ENCODE results near the gene WDR59. TPM values are rescaled to one million over a fixed set of nuclear protein-coding genes. Genes with fewer than 3 reads are reported as not detected.
"Not testable (repeated sequence)": the region's sequence is repeated elsewhere in the genome, so short reads cannot be mapped to it uniquely, and the experiment has no call there.

WDR59 gene
- total RNA-seq, 2 donors from 2014 or later, result 35.7 to 42.9 TPM

DNA sequence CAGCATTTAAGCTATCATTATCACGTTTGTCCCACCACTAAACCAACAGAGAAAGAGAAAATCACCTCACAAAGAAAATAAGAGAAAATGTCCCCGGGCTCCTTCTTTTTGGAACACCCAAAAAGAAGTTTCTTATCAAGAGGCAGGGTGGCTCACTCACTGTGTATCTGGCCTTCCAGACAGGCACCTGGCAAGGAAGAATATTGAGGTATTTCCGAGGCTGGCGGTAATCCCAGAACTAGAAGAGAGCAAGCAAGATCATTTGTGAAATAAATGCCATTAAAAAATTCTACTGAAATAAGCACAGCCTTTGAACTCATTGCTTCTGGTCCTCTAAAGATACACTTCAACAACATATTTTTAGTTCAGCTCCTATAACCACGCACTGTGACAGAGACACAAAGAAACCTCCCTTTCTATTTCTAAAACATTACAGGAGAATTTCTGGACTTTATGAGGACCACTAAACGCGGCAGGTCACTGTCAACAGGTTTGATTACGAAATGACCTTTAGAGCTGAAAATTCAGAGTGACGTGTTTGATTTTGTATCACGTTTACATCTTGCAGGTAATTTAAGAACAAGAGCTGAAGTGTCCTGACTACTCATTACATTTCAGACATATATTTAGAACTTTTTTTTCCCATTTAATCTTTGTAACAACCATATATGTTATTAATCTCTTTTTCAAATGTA lies 61.0 kb downstream of the WDR59 start:
- intact Hi-C loops (cut with DNase I), result no loop called here
- peak; percentile 39 for DNase-seq
- ATAC-seq, result peak in 1 of 2 donors; percentile 63

DNA sequence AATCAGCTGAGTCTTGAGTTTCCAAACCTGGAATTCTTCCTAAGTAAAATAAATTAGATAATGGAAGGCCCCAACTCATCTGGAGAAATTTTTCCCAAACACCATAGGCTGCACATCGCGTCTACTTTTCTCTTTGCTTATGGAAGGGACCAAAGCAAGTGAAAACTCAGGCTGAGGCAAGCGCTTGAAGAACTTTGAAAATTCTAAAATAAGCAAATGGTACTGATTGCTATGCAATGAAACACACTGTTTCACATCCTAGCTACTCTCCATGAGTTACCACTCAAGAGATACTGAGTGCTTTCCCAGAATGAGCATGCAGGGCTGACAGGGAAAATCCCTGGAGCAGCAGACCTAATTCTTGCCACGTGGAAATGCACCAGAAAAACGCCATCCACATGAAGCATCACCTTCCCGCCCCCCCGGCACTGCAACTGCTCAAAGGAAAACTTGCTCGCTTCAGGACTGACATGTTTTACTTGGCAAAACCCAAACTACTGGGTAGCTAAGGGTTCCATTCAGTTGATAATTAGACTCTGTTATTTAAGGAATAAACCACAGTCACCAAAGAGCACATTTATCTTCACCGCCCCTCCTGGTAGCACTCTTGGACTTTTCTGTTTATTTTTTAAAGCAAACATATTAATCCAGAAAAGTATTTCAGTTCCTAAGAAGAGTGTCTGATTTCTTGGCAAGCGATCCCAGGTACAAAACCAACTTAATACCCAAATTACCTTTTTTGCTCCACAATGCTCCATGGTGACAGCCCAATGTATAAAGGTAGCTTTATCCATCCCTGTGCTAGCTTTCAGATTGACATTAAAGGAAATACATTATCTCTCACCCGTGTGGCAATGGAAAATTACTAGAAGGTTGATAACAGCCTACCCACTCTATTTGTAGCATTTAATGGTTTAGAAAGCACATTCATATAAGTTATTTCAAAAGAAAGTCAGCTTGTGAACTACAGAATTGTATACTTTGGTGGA lies 62.5 kb downstream of the WDR59 start:
- ATAC-seq, result peak; percentile 27 to 72
- intact Hi-C loops (cut with DNase I), result no loop called here
- DNase-seq, result peak; percentile 58

DNA sequence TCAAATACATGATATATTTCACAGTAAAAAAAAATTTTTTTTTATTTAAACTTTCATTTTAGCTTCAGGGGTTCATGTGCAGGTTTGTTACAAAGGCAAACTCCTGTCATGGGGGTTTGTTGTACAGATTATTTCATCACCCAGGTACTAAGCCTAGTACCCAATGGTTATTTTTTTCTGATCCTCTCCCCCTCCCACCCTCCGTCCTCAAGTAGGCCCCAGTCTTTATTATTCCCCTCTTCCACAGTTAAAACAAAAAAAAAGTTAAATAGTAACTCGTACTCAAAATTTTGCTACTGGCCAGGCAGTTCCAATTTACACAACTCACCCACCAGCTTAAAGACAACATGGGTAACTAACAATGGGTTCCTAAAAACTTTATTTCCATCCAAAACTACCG lies 63.9 kb downstream of the WDR59 start:
- intact Hi-C loops (cut with DNase I), result no loop called here
- DNase-seq, result no peak
- ATAC-seq, result no peak

DNA sequence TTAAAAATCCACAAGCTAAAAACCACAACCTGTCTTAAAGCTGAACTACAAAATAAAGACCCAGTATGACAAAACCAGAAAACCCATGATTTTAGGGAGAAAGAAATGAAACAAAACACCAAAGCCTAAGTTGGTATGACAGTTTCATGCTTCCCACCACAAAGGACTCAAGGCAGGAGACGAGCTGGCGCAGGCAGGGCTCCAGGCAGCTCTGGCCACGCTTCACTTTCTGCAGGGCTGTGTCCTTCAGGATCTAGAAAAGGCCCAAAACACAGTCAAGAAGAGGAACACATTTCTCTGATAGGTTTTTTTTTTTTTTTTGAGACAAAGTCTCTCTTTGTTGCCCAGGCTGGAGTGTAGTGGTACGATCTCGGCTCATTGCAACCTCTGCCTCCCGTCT lies 75.3 kb downstream of the WDR59 start:
- ATAC-seq, result no peak
- DNase-seq, result no peak
- intact Hi-C loops (cut with DNase I), result no loop called here

DNA sequence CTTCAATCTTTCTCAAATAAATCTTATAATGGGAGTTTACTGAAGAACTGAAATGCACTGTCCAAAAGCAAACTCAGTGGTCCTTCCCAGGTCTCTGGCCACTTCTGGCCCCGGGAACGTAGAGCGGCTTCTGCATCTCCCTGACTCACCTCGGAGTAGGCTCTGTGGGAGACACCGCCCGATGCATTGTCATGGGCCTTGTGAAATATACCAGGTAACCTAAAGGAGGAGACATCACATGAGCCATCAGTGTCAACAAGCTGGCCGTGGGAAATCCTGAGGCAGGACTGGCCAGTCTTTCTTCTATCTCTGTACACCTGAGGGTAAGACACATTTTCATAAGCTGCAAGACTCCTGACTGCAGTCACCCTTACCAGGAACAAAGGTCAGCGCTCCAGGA lies 76.2 kb downstream of the WDR59 start:
- ATAC-seq; intact Hi-C loops (cut with DNase I); DNase-seq: not testable (repeated sequence)

DNA sequence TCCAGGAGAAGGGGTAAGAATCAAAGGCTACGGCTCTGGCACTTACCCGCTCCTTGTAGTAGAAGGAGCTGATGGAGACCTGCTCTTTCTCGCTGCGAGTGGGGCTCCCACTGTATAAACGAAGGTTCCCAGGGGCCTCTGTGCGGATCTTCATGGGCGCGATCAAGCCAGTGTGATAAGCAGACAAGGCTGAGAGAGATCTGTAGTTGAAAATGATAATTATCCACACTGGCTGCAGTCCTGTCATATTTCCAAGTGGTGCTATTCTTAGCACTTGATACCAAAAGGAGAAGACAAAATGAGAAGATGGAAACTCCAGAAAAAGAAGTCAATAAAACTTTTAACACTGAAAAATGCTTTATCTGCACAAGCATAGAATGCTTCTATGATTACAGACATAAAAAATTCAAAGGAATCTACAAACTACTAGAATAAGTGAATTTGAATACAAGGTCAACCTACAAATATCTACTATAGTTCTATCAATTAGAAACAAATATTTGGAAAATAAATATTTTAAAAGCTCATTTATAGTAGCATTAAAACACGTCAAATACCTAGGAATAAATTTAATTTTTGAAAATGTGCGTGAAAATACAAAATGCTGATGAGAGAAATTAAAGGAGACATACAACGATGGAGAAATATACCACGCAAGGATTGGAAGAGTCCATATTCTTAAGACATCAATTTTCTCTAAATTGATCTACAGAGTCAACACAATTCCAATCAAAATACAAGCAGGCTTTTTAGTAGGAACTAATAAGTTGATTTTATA lies 80.8 kb downstream of the WDR59 start:
- DNase-seq (no peak), ATAC-seq (peak; percentile 39 to 58)
- intact Hi-C loops (cut with DNase I), result no loop called here

DNA sequence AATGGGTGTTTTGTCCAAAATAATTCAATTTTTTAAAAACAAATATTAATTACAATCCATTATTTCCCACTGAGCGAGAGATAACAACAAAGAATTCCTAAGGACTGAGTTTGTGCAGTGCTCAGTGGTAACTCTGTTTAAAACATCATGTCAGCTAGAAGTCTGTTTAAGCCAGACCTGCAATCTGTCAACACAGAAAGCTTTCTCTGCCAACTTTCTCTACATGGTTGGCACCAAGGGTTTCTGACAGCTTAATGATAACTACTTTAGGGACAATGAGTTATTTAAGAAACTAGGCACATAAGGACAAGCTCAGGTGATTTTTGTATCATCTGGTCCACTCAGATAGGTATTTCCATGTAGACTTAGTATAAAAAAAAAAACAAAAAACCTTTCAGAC lies 81.8 kb downstream of the WDR59 start:
- peak; percentile 86 for ATAC-seq
- intact Hi-C loops (cut with DNase I), result no loop called here

DNA sequence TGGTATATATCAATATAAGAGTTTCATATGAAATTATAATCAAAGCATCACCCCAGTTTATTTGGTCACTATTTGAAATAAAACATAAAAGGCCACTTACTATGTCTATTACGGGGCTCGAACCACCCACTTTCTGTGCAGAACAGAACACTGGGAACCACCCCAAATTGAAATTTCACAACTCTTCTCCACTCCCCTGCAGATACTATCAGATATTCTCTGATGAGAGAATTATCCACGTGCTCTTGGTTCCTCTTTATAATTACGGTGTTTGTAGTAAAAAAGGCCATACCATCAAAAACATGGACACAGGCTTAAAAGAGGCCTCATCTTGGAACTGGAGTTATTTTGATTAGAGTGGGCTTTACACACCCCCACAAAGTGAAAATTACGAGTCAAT lies 82.8 kb downstream of the WDR59 start:
- DNase-seq, result no peak
- intact Hi-C loops (cut with DNase I), result no loop called here
- no peak for ATAC-seq

More for the DNA sequence above, 81.8 kb downstream of the WDR59 start:
- no peak for DNase-seq

DNA sequence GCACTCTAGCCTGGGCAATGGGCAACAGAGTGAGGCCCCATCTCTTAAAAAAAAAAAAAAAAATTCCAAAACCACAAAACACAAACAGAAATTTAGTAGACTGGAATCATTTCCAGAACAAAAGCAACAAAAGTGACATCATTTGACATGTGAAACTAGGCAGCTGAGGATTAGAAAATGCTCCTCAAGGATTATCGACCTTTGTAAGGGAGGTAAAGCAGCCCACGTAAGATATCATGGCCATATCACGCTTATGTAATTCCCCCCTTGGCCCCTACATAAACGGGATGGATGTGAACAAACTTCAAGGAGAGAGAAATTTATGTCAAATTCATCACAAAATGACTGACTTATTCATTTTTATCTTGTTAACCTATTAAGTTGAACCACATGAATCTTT lies 83.3 kb downstream of the WDR59 start:
- DNase-seq (no peak), ATAC-seq (no peak)
- intact Hi-C loops (cut with DNase I), result no loop called here

DNA sequence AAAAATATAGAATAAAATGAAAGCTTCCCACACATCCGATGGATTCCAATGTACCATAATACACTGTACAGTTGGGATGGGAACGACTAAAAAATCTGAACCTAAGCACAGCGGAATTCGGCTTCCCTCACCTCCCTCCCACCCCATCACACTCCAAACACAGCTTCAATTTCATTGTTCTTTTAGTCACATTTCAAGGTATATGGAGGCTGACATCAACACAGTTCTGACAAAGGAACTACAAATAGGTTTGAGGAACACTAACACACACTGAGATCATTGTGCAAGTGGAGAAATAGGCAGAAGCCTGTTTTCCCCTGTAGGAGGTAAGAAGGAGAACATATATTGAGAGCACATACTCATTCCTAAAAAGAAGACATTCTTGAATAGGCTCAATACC lies 85.1 kb downstream of the WDR59 start:
- intact Hi-C loops (cut with DNase I), result no loop called here
- ATAC-seq, result no peak
- no peak for DNase-seq

DNA sequence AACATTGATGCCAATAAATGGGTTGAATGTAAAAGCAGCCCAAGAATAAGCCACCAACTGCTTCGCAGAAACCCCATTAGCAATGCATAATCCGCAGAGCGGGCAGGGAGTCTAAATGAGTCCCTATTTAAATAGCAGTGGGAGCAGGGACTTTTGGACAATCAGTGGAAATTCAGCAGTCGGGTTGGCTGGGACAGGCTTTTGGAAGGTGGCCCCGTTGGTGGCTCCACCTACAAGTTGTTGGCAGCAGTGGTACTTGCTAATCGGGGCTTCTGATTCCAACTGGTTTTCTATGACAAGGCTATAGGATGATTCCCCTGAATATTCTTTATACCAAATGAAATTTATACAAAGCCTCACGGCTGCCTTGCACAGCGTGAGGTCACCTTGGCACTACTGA lies 86.3 kb downstream of the WDR59 start:
- ATAC-seq, result peak in 1 of 2 donors; percentile 51
- intact Hi-C loops (cut with DNase I), result no loop called here
- DNase-seq, result no peak

DNA sequence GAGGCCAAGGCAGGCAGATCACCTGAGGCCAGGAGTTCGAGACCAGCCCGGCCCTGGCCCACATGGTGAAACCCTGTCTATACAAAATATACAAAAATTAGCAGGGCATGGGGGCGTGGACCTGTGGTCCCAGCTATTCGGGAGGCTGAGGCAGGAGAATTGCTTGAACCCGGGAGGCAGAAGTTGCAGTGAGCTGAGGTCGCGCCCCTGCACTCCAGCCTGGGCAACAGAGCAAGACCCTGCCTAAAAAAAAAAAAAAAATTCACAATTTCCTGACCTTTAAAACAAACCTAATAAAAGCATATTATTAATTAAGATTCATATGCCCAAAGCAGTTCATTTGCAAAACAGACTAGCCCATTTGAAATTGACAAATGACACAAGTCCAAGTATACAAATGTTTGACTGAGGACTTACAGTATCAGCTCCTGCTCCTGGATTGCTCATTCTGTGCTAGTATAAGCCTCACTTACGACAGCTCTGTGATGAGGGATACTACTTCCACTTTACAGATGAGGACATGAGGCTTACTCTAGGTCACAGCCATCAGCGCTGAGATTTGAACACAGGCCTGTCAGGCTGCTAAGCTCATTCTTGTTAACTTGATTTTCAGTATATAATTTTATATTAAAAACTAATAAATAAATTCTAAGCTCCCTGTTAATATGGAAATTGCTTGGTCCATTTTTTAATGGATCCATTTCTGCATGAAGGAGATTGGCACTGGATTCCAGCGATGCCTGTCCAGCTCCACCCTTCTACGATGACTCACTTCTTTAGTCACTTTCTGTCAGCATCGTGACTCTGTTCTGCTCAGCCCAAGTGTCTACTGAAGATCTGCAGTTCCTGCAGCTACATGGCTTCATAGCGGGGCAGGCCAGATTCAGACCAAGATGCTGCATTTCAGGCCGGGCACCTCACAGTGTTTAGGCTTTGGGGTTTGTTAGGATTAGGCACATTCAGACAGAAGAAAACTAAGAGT lies 88.2 kb downstream of the WDR59 start:
- DNase-seq (no peak), ATAC-seq (peak; percentile 23 to 92)
- intact Hi-C loops (cut with DNase I), result no loop called here

DNA sequence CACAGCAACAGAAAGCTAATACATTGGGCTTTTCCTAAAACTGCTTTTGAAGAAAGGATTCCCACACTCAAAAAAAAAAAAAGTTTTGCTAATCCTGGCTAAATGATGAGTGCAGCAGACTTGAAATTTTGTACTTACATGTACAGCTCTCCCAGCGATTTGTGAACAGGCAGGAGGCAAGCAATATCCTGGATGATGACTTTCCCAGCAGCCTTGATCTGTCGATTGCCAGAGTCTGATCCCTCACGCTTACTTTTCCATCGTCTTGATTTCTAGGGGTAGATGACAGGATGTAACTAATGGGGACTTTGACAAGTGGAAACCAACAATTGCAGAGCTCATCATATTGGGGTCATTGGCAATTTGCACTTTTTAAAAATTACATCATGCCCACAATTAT lies 91.4 kb downstream of the WDR59 start:
- intact Hi-C loops (cut with DNase I), result no loop called here
- DNase-seq (no peak), ATAC-seq (no peak)

DNA sequence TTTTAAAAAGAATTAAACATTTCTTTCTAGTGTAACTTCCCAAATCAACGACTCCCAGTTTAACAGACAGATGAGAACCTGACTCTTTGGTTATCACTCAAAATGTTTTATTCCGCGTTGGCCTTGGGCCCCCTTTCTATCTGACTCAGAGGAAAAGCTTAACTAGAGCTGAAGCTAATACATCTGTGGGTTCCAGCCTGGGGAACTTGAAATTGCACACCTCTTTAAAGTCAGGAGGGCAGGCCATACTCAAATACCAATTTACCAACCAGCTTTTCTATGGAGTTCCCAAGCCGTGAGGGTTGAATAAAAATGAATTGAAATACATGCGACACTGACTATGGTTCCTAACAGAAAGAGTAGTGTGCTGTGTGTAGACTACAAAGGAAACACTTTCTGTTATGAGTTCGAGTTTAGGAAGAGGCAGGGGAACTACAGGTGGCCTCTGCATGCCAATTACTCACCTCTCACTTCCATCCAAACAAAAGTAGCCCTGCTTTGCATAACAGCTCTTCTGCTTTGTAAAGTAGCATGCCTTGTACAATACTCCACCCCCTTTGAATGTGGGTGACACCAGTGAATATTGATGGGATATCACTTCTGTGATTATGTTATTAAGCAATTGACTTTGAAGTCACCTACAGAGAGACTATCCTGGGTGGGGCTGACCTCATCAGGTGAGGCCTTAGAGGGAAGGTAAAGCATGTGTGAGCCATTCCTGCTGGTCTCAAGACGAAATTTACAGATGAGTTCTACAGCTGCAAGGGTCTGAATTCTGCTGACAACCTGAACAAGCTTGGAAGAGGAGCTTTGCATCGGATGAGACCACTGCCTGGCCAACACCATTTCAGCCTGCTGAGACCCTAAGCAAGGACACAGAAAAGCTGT lies 92.1 kb downstream of the WDR59 start:
- no peak for ATAC-seq
- intact Hi-C loops (cut with DNase I), result no loop called here

DNA sequence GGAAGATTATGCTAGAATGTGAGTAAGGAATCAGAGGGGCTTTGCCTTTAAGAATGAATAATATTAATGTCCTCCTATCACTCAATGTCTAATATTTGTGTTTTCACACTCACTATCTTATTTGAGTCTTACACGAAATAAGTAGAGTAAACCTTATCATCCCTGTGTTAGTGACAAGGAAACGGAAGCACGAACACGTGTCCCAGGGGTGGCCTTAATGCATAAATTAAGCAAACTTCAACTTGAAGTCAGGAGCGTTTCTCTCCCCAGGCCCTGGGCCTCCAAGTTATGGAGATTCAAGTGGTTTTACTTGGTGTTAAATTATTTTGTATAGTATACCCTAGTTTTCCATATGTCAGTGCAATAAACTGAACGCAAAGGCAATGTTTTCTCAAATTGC lies 96.0 kb downstream of the WDR59 start:
- ATAC-seq (no peak), DNase-seq (no peak)
- intact Hi-C loops (cut with DNase I), result no loop called here

More for the DNA sequence above, 92.1 kb downstream of the WDR59 start:
- no peak for DNase-seq

DNA sequence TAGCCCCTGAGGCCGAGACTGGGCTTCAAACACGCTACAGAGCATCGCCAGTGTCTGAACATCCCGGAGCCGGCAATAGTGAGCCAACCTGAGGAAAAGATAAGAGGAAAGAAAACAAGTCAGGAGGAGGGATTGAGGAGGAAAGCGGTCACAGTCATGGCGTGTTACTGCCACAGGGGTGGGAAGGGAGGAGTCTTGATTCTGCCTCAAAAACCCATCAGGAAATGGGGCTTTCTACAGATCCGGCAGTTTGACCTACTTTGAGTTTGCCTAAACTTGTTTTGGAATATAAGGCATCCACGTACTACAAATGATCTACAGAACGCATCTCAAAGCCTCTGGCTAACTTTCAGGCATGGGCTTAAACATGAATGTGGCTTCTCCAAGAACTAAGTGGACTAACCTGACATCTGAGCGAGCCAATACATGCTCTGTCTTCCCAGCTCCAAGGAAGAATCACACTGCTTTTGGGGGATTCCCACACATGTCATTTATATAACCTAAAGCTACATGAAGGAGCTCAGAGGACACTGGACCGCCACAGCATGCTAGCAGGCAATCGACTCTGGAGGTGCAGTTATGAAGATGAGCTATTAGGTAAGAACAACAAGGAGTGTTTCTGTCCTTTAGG lies 96.6 kb downstream of the WDR59 start:
- DNase-seq (no peak), ATAC-seq (no peak)
- intact Hi-C loops (cut with DNase I), result no loop called here

DNA sequence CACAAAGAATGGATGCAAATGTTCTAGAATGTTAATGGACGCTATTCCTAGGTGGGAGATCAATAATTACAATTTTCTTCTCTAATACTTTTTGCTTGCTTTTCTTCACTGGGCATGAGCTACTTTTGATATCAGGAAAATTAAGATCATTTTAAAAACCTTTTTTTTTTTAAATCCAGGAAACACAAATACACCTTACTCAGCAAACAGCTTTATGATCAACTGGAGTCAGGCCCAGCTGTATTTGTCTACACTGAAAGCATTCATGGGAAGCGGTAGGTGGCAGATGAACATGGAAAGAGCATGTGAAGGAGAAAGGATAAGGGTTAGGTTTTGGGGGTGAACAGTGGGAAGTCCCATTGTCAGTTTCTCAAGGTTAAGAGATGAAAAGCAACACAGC lies 97.8 kb downstream of the WDR59 start:
- no peak for ATAC-seq

More for the DNA sequence above, 97.8 kb downstream of the WDR59 start:
- no peak for DNase-seq
- intact Hi-C loops (cut with DNase I), result no loop called here
